Measurements from ENCODE around the gene CTNND2.

Gene CTNND2

GRCh38 chr5:11888221-11888620 lies 16.0 kb downstream of the CTNND2 start:
- Histone ChIP-seq H3K4me1 (ENCODE audit: control insufficient read depth, insufficient read depth, low read length) (no peaks in the 10 kb centered on the region), H3K9me3 (ENCODE audit: control insufficient read depth, low read length) (no peaks in the 10 kb centered on the region), H3K27me3 (ENCODE audit: control insufficient read depth, insufficient read depth, low read length, poor library complexity, severe bottlenecking) (no peaks in the 10 kb centered on the region), H3K27ac (ENCODE audit: insufficient read depth, low read depth, low read length, poor library complexity, severe bottlenecking) (no peak overlapping the region), H3K4me3 (ENCODE audit: insufficient read depth, low read depth, low read length) (no peak overlapping the region), H3K36me3 (ENCODE audit: control insufficient read depth, insufficient read depth, low read length) (no peaks in the 10 kb centered on the region)
- 92 to 98% methylated on average over 4 of the region's 4 CpGs for WGBS, 2 experiments

- H3K4me3 ChIP-seq (ENCODE audit: insufficient read depth, low read depth, low read length), result no peak overlapping the region
- WGBS, 2 experiments, result 86% methylated on average over 7 of the region's 7 CpGs
- no peaks in the 10 kb centered on the region for H3K27me3 ChIP-seq (ENCODE audit: control insufficient read depth, insufficient read depth, low read length, poor library complexity, severe bottlenecking)
- no peaks in the 10 kb centered on the region for H3K4me1 ChIP-seq (ENCODE audit: control insufficient read depth, insufficient read depth, low read length)
- no peaks in the 10 kb centered on the region for H3K36me3 ChIP-seq (ENCODE audit: control insufficient read depth, insufficient read depth, low read length)
- H3K9me3 ChIP-seq (ENCODE audit: control insufficient read depth, low read length), result no peaks in the 10 kb centered on the region
- H3K27ac ChIP-seq (ENCODE audit: insufficient read depth, low read depth, low read length, poor library complexity, severe bottlenecking), result no peak overlapping the region
Measured at GRCh38 chr5:11878814-11879213, 25.4 kb downstream of the CTNND2 start.

GRCh38 chr5:11873587-11873986 lies 30.7 kb downstream of the CTNND2 start:
- H3K27me3 ChIP-seq (ENCODE audit: control insufficient read depth, insufficient read depth, low read length, poor library complexity, severe bottlenecking), result no peaks in the 10 kb centered on the region
- H3K36me3 ChIP-seq (ENCODE audit: control insufficient read depth, insufficient read depth, low read length), result no peaks in the 10 kb centered on the region
- 95 to 100% methylated on average over 3 to 4 of the region's 4 CpGs for WGBS, 2 experiments
- H3K9me3 ChIP-seq (ENCODE audit: control insufficient read depth, low read length), result no peaks in the 10 kb centered on the region
- H3K27ac ChIP-seq (ENCODE audit: insufficient read depth, low read depth, low read length, poor library complexity, severe bottlenecking), result no peak overlapping the region
- no peak overlapping the region for H3K4me3 ChIP-seq (ENCODE audit: insufficient read depth, low read depth, low read length)
- H3K4me1 ChIP-seq (ENCODE audit: control insufficient read depth, insufficient read depth, low read length), result no peaks in the 10 kb centered on the region

GRCh38 chr5:11869203-11869602 lies 35.0 kb downstream of the CTNND2 start:
- Histone ChIP-seq H3K27ac (ENCODE audit: insufficient read depth, low read depth, low read length, poor library complexity, severe bottlenecking) (no peak overlapping the region), H3K4me3 (ENCODE audit: insufficient read depth, low read depth, low read length) (no peak overlapping the region), H3K36me3 (ENCODE audit: control insufficient read depth, insufficient read depth, low read length) (no peaks in the 10 kb centered on the region), H3K4me1 (ENCODE audit: control insufficient read depth, insufficient read depth, low read length) (no peaks in the 10 kb centered on the region), H3K27me3 (ENCODE audit: control insufficient read depth, insufficient read depth, low read length, poor library complexity, severe bottlenecking) (no peaks in the 10 kb centered on the region), H3K9me3 (ENCODE audit: control insufficient read depth, low read length) (no peaks in the 10 kb centered on the region)
- 83 to 100% methylated on average over 1 of the region's 1 CpG for WGBS, 2 experiments

- no peaks in the 10 kb centered on the region for H3K27me3 ChIP-seq (ENCODE audit: control insufficient read depth, insufficient read depth, low read length, poor library complexity, severe bottlenecking)
- no peaks in the 10 kb centered on the region for H3K36me3 ChIP-seq (ENCODE audit: control insufficient read depth, insufficient read depth, low read length)
- H3K9me3 ChIP-seq (ENCODE audit: control insufficient read depth, low read length), result no peaks in the 10 kb centered on the region
- no peak overlapping the region for H3K4me3 ChIP-seq (ENCODE audit: insufficient read depth, low read depth, low read length)
- H3K4me1 ChIP-seq (ENCODE audit: control insufficient read depth, insufficient read depth, low read length), result no peaks in the 10 kb centered on the region
- WGBS, 2 experiments, result 83 to 87% methylated on average over 10 of the region's 10 CpGs
- H3K27ac ChIP-seq (ENCODE audit: insufficient read depth, low read depth, low read length, poor library complexity, severe bottlenecking), result no peak overlapping the region
Measured at GRCh38 chr5:11863911-11864310, 40.3 kb downstream of the CTNND2 start.

GRCh38 chr5:11857391-11857790 lies 46.9 kb downstream of the CTNND2 start:
- H3K4me3 ChIP-seq (ENCODE audit: insufficient read depth, low read depth, low read length), result no peak overlapping the region
- H3K36me3 ChIP-seq (ENCODE audit: control insufficient read depth, insufficient read depth, low read length), result no peaks in the 10 kb centered on the region
- WGBS, 2 experiments, result 93% methylated on average over 6 of the region's 7 CpGs
- H3K9me3 ChIP-seq (ENCODE audit: control insufficient read depth, low read length), result no peaks in the 10 kb centered on the region
- H3K27me3 ChIP-seq (ENCODE audit: control insufficient read depth, insufficient read depth, low read length, poor library complexity, severe bottlenecking), result no peaks in the 10 kb centered on the region
- no peak overlapping the region for H3K27ac ChIP-seq (ENCODE audit: insufficient read depth, low read depth, low read length, poor library complexity, severe bottlenecking)
- no peaks in the 10 kb centered on the region for H3K4me1 ChIP-seq (ENCODE audit: control insufficient read depth, insufficient read depth, low read length)

- 82 to 88% methylated on average over 5 of the region's 5 CpGs for WGBS, 2 experiments
Measured at GRCh38 chr5:11854936-11855335, 49.3 kb downstream of the CTNND2 start.

GRCh38 chr5:11853796-11854195 lies 50.5 kb downstream of the CTNND2 start:
- Histone ChIP-seq H3K4me1 (ENCODE audit: control insufficient read depth, insufficient read depth, low read length) (peaks cover 7% of the 10 kb centered on the region), H3K4me3 (ENCODE audit: insufficient read depth, low read depth, low read length) (no peak overlapping the region), H3K9me3 (ENCODE audit: control insufficient read depth, low read length) (no peaks in the 10 kb centered on the region), H3K27me3 (ENCODE audit: control insufficient read depth, insufficient read depth, low read length, poor library complexity, severe bottlenecking) (no peaks in the 10 kb centered on the region), H3K27ac (ENCODE audit: insufficient read depth, low read depth, low read length, poor library complexity, severe bottlenecking) (no peak overlapping the region), H3K36me3 (ENCODE audit: control insufficient read depth, insufficient read depth, low read length) (no peaks in the 10 kb centered on the region)
- WGBS, 2 experiments, result 81 to 83% methylated on average over 10 of the region's 10 CpGs

More at GRCh38 chr5:11854936-11855335, 49.3 kb downstream of the CTNND2 start:
- Histone ChIP-seq H3K27me3 (ENCODE audit: control insufficient read depth, insufficient read depth, low read length, poor library complexity, severe bottlenecking) (no peaks in the 10 kb centered on the region), H3K27ac (ENCODE audit: insufficient read depth, low read depth, low read length, poor library complexity, severe bottlenecking) (no peak overlapping the region), H3K36me3 (ENCODE audit: control insufficient read depth, insufficient read depth, low read length) (no peaks in the 10 kb centered on the region), H3K4me3 (ENCODE audit: insufficient read depth, low read depth, low read length) (no peak overlapping the region), H3K4me1 (ENCODE audit: control insufficient read depth, insufficient read depth, low read length) (peaks cover 7% of the 10 kb centered on the region), H3K9me3 (ENCODE audit: control insufficient read depth, low read length) (no peaks in the 10 kb centered on the region)

- peaks cover 7% of the 10 kb centered on the region for H3K4me1 ChIP-seq (ENCODE audit: control insufficient read depth, insufficient read depth, low read length)
- no peak overlapping the region for H3K4me3 ChIP-seq (ENCODE audit: insufficient read depth, low read depth, low read length)
- no peak overlapping the region for H3K27ac ChIP-seq (ENCODE audit: insufficient read depth, low read depth, low read length, poor library complexity, severe bottlenecking)
- H3K36me3 ChIP-seq (ENCODE audit: control insufficient read depth, insufficient read depth, low read length), result no peaks in the 10 kb centered on the region
- no peaks in the 10 kb centered on the region for H3K9me3 ChIP-seq (ENCODE audit: control insufficient read depth, low read length)
- no peaks in the 10 kb centered on the region for H3K27me3 ChIP-seq (ENCODE audit: control insufficient read depth, insufficient read depth, low read length, poor library complexity, severe bottlenecking)
Measured at GRCh38 chr5:11853140-11853539, 51.1 kb downstream of the CTNND2 start.

- Histone ChIP-seq H3K36me3 (ENCODE audit: control insufficient read depth, insufficient read depth, low read length) (no peaks in the 10 kb centered on the region), H3K4me3 (ENCODE audit: insufficient read depth, low read depth, low read length) (no peak overlapping the region), H3K27me3 (ENCODE audit: control insufficient read depth, insufficient read depth, low read length, poor library complexity, severe bottlenecking) (no peaks in the 10 kb centered on the region), H3K27ac (ENCODE audit: insufficient read depth, low read depth, low read length, poor library complexity, severe bottlenecking) (no peak overlapping the region), H3K9me3 (ENCODE audit: control insufficient read depth, low read length) (no peaks in the 10 kb centered on the region), H3K4me1 (ENCODE audit: control insufficient read depth, insufficient read depth, low read length) (peaks cover 7% of the 10 kb centered on the region)
- 57 to 86% methylated on average over 1 of the region's 1 CpG for WGBS, 2 experiments
Measured at GRCh38 chr5:11852717-11853087, 51.5 kb downstream of the CTNND2 start.
